ENCODE results near the gene TRPM4. TPM values are rescaled to one million over a fixed set of nuclear protein-coding genes. Genes with fewer than 3 reads are reported as not detected.

TRPM4 gene
- polyA plus RNA-seq, 1 of the 3 experiments (the other 2 are of a cell fraction), result 20.6 TPM

- H3K9me3 ChIP-seq, result no peaks in the 10 kb centered on the region
- H3K36me3 ChIP-seq (replicated peaks in 1 of 2; ENCODE audit: control insufficient read depth in 1 of 2, insufficient read depth in 2 of 2, low read length in 1 of 2), result peaks cover 3 to 27% of the 10 kb centered on the region in 2 experiments
- peaks cover 9% of the 10 kb centered on the region for H3F3A ChIP-seq (replicated peaks; ENCODE audit: insufficient read depth)
- H3K4me2 ChIP-seq, result no peak overlapping the region
- no peak overlapping the region for H2AFZ ChIP-seq (ENCODE audit: low read depth)
- no peak overlapping the region for H3K4me3 ChIP-seq (ENCODE audit: low read depth in 2 of 2, low read length in 1 of 2)
- H3K9ac ChIP-seq, result no peak overlapping the region
- no peak for TF ChIP-seq RAD21 (IDR thresholded peaks at IDR 0.05; ENCODE audit: low read length)
- no peak for TF ChIP-seq EP300 (IDR thresholded peaks at IDR 0.05; ENCODE audit: borderline replicate concordance in 1 of 2, low read depth in 1 of 2, low read length in 1 of 2)
- no peak for TF ChIP-seq GATA2 (CRISPR knock-in tag; IDR thresholded peaks at IDR 0.05)
- no peak for TF ChIP-seq RCOR1 (IDR thresholded peaks at IDR 0.05; ENCODE audit: low read length)
- TF ChIP-seq JUND (IDR thresholded peaks at IDR 0.05), result no peak
- TF ChIP-seq SIN3A (IDR thresholded peaks at IDR 0.05; ENCODE audit: borderline replicate concordance, low read depth, low read length), result no peak
- no peaks in the 10 kb centered on the region for H3K9me2 ChIP-seq
- H4K20me1 ChIP-seq (ENCODE audit: insufficient read depth), result peaks cover 11% of the 10 kb centered on the region; the same call in 1 of the 2 replicates
- H3K79me2 ChIP-seq (ENCODE audit: insufficient read depth), result no peaks in the 10 kb centered on the region; the same call in 1 of the 2 replicates
- ChIA-PET CTCF (interaction anchor here (0.9 kb wide), 1 partner anchor 31 kb away, joined by 3 read pairs; no protein-coding TSS in a partner anchor), POLR2A (no interaction called here)
- no peaks in the 10 kb centered on the region for H3K27me3 ChIP-seq (ENCODE audit: insufficient read depth)
- 94% methylated on average over 18 of the region's 25 CpGs for WGBS (ENCODE audit: low lambda C conversion rate)
- H3K27ac ChIP-seq (ENCODE audit: low read depth in 2 of 2, low read length in 1 of 2), result no peak overlapping the region
- no peak for DNase-seq
- no peaks in the 10 kb centered on the region for H3K4me1 ChIP-seq (ENCODE audit: control insufficient read depth in 1 of 2, insufficient read depth in 2 of 2, low read depth in 1 of 2, low read length in 1 of 2)
These were observed 10.3 kb downstream of the TRPM4 start for GRCh38 chr19:49167857-49168409.

- no peak overlapping the region for H3K4me3 ChIP-seq (ENCODE audit: low read depth in 2 of 2, low read length in 1 of 2)
- H3F3A ChIP-seq (replicated peaks; ENCODE audit: insufficient read depth), result peaks cover 6% of the 10 kb centered on the region
- H3K27me3 ChIP-seq (ENCODE audit: insufficient read depth), result no peaks in the 10 kb centered on the region
- DNase-seq, result no peak
- H3K36me3 ChIP-seq (replicated peaks in 1 of 2; ENCODE audit: control insufficient read depth in 1 of 2, insufficient read depth in 2 of 2, low read length in 1 of 2), result peaks cover 3 to 28% of the 10 kb centered on the region in 2 experiments
- no peaks in the 10 kb centered on the region for H3K4me1 ChIP-seq (ENCODE audit: control insufficient read depth in 1 of 2, insufficient read depth in 2 of 2, low read depth in 1 of 2, low read length in 1 of 2)
- no peak for TF ChIP-seq TCF12 (IDR thresholded peaks at IDR 0.05)
- TF ChIP-seq RXRA (IDR thresholded peaks at IDR 0.05; ENCODE audit: borderline replicate concordance, low read depth), result no peak
- no peak for TF ChIP-seq EP300 (IDR thresholded peaks at IDR 0.05; ENCODE audit: borderline replicate concordance in 1 of 2, low read depth in 1 of 2, low read length in 1 of 2)
- TF ChIP-seq REST (IDR thresholded peaks at IDR 0.05; ENCODE audit: low read depth, low read length), result no peak
- no peak for TF ChIP-seq GABPA (IDR thresholded peaks at IDR 0.05; ENCODE audit: low read depth)
- no peak for TF ChIP-seq MEF2A (IDR thresholded peaks at IDR 0.05; ENCODE audit: borderline replicate concordance, low read depth)
- no peak for TF ChIP-seq PBX3 (IDR thresholded peaks at IDR 0.05)
- no peak for TF ChIP-seq USF2 (IDR thresholded peaks at IDR 0.05; ENCODE audit: borderline replicate concordance, low read depth, low read length)
- no peak for TF ChIP-seq CTCF (IDR thresholded peaks at IDR 0.05)
- no peak for TF ChIP-seq MXI1 (IDR thresholded peaks at IDR 0.05; ENCODE audit: low read depth, low read length)
- no peak for TF ChIP-seq NFIC (IDR thresholded peaks at IDR 0.05; ENCODE audit: borderline replicate concordance)
- TF ChIP-seq ZBTB33 (IDR thresholded peaks at IDR 0.05; ENCODE audit: borderline replicate concordance, low read depth), result no peak
- no peak for TF ChIP-seq FOXJ3 (CRISPR knock-in tag; IDR thresholded peaks at IDR 0.05)
- no peaks in the 10 kb centered on the region for H3K9me3 ChIP-seq
- no peaks in the 10 kb centered on the region; the same call in 1 of the 2 replicates for H3K79me2 ChIP-seq (ENCODE audit: insufficient read depth)
- ChIA-PET CTCF (interaction anchor here (0.9 kb wide), 1 partner anchor 31 kb away, joined by 3 read pairs; no protein-coding TSS in a partner anchor), POLR2A (no interaction called here)
- WGBS (ENCODE audit: low lambda C conversion rate), result 92% methylated on average over 19 of the region's 23 CpGs
- no peak overlapping the region for H3K4me2 ChIP-seq
- H3K9me2 ChIP-seq, result no peaks in the 10 kb centered on the region
- H2AFZ ChIP-seq (ENCODE audit: low read depth), result no peak overlapping the region
- no peak overlapping the region for H3K27ac ChIP-seq (ENCODE audit: low read depth in 2 of 2, low read length in 1 of 2)
- peaks cover 11% of the 10 kb centered on the region; the same call in 1 of the 2 replicates for H4K20me1 ChIP-seq (ENCODE audit: insufficient read depth)
- no peak overlapping the region for H3K9ac ChIP-seq
These were observed 10.8 kb downstream of the TRPM4 start for GRCh38 chr19:49168421-49168820.

Data from SK-N-SH (cell line).